Activated B cell treated with CpG ODN at 0.5 μM for 24 hours (primary cell): ENCODE results near the gene WRNIP1. TPM values are rescaled to one million over a fixed set of nuclear protein-coding genes. Genes with fewer than 3 reads are reported as not detected.

Experiments
- ATAC-seq: fragments of 200-7000 bp; cut with Tn5 transposase; one replicate; pipeline ENCODE4 v1.10.0; 2021; ENCODE audit warnings: low read depth, mild to moderate bottlenecking, moderate library complexity
- CTCF ChIA-PET: fragments of 350-600 bp; sonication (Branson Sonifier 250); formaldehyde crosslinking; loops from one replicate; lab custom pipeline; 2021; ENCODE audit warnings: antibody characterized with exemption; lab: Charles Lee
- POLR2A ChIA-PET: fragments of 350-600 bp; sonication (Branson Sonifier 250); formaldehyde crosslinking; loops from one replicate; lab custom pipeline; 2021; ENCODE audit warnings: antibody characterized with exemption; lab: Charles Lee
- DNase-seq: peaks from one replicate; pipeline ENCODE4 v3.0.0; 2022
- H3K27ac Mint-ChIP-seq: one replicate; pipeline ENCODE4 v1.8.0; 2020; ENCODE audit warnings: mixed read lengths
- H3K27me3 Mint-ChIP-seq: one replicate; pipeline ENCODE4 v1.8.0; 2021; ENCODE audit warnings: mixed read lengths
- H3K36me3 Mint-ChIP-seq: one replicate; pipeline ENCODE4 v1.8.0; 2021; ENCODE audit warnings: low read depth, mixed read lengths
- H3K4me1 Mint-ChIP-seq: one replicate; pipeline ENCODE4 v1.8.0; 2021; ENCODE audit warnings: mixed read lengths
- H3K4me3 Mint-ChIP-seq: one replicate; pipeline ENCODE4 v1.8.0; 2020; ENCODE audit warnings: mild to moderate bottlenecking, mixed read lengths
- H3K9me3 Mint-ChIP-seq: one replicate; pipeline ENCODE4 v1.8.0; 2020; ENCODE audit warnings: mixed read lengths
- intact Hi-C: fragments of 100-400 bp; cut with micrococcal nuclease; formaldehyde crosslinking; loops from one replicate; pipeline ENCODE4 v1.15.1; 2024
- total RNA-seq: library from RNA; stranded (reverse); gene quantifications from 2 replicates; pipeline ENCODE4 v1.2.3, GENCODE V29; 2022
- TF ChIP-seq, protein P1 (sequence below): fragments of 200-600 bp; IDR thresholded peaks from one replicate; pipeline ENCODE4 v1.8.0; 2022; ENCODE audit warnings: antibody characterized with exemption, mild to moderate bottlenecking

The WRNIP1 gene
- total RNA-seq, 1 donor from 2014 or later: 31.9 TPM

DNA sequence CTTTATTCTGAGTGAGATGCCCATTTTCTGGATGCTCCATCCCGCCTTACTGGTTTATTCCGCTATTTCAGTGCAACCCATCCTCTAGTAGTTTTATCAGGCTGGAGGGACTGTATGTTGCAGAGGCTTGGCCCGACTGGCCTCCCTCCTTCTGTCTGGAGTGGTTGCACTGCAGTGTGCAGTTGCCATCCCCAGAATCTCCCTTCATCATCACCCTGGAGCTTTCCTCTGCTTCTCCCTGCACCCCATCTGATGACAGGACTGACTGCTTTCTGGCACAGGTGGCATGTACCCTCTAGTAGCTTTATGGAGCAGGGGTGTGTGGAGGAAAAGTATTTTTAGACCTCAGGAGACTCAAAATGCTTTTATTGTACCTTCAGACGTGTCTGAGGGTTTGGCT lies 21.1 kb downstream of the WRNIP1 start:
- Mint-ChIP-seq H3K27me3 (no peaks in the 10 kb centered on the region), H3K9me3 (no peaks in the 10 kb centered on the region), H3K27ac (no peak overlapping the region), H3K36me3 (peaks cover 62% of the 10 kb centered on the region), H3K4me3 (no peak overlapping the region), H3K4me1 (peaks cover 11% of the 10 kb centered on the region)
- CTCF ChIA-PET: no interaction called here
- ATAC-seq (no peak), DNase-seq (no peak)
- intact Hi-C loops: no loop called here
- POLR2A ChIA-PET: no interaction called here
- TF ChIP-seq, protein P1, sequence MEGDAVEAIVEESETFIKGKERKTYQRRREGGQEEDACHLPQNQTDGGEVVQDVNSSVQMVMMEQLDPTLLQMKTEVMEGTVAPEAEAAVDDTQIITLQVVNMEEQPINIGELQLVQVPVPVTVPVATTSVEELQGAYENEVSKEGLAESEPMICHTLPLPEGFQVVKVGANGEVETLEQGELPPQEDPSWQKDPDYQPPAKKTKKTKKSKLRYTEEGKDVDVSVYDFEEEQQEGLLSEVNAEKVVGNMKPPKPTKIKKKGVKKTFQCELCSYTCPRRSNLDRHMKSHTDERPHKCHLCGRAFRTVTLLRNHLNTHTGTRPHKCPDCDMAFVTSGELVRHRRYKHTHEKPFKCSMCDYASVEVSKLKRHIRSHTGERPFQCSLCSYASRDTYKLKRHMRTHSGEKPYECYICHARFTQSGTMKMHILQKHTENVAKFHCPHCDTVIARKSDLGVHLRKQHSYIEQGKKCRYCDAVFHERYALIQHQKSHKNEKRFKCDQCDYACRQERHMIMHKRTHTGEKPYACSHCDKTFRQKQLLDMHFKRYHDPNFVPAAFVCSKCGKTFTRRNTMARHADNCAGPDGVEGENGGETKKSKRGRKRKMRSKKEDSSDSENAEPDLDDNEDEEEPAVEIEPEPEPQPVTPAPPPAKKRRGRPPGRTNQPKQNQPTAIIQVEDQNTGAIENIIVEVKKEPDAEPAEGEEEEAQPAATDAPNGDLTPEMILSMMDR: no peak

DNA sequence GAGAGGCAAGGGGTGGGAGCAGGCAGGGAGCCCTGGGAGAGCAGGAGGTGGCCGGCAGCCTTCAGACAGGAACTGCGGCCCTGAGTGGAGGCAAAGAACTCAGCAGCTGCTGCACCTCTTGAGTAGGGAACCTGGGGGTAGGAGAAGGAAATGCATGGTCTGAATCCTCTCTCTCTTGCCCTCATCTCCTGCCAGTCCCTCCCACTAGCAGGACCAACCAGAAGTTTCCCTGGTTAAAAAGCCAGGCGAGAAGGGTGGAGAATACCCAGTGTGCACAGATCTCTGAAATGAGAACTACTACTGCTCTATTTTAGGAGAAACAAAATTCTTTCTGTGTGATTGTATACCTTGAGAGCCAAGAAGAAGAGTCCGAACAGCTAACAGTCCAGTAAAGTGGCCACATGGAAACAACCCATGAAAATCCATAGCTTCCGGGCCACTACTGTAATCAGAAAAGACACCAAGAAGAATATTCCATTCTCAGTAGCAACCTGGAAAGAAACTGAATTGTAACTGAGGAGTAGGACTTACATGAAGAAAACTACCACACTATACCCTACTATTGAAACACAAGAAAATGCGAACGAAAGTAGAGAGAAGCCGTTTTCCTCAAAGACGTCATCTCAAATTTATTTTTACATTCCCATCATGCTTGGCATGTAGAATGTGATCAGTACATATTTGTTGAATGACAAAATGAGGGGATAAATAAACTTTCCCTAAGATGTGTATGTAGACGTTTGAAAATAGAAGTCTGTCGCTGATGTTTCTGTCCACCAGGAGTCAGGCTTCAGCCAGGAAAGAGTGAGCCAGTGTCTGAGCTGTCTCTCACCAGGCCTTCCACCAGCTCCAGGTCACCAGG lies 25.6 kb downstream of the WRNIP1 start:
- intact Hi-C loops: loop anchor here (1.0 kb wide), 6 partner anchors 50 to 262 kb away; partner anchors contain the start of gene SERPINB1
- no peaks in the 10 kb centered on the region for H3K9me3 Mint-ChIP-seq
- POLR2A ChIA-PET: interaction anchor here (0.6 to 2.3 kb wide), 12 partner anchors 25 to 263 kb away, joined by 3 to 21 read pairs (median 6); partner anchors contain the start of genes SERPINB1 and WRNIP1
- peaks cover 22% of the 10 kb centered on the region for H3K36me3 Mint-ChIP-seq
- H3K27me3 Mint-ChIP-seq: no peaks in the 10 kb centered on the region
- H3K27ac Mint-ChIP-seq: peak overlapping the region; percentile 67
- DNase-seq (no peak), ATAC-seq (peak; percentile 91)
- CTCF ChIA-PET: interaction anchor here (0.6 to 2.8 kb wide), 38 partner anchors 9 to 702 kb away, joined by 3 to 62 read pairs (median 4); partner anchors contain the start of genes NQO2, SERPINB1, SERPINB9 and WRNIP1
- TF ChIP-seq, protein P1: no peak
- peaks cover 41% of the 10 kb centered on the region for H3K4me1 Mint-ChIP-seq
- peak overlapping the region; percentile 72 for H3K4me3 Mint-ChIP-seq

DNA sequence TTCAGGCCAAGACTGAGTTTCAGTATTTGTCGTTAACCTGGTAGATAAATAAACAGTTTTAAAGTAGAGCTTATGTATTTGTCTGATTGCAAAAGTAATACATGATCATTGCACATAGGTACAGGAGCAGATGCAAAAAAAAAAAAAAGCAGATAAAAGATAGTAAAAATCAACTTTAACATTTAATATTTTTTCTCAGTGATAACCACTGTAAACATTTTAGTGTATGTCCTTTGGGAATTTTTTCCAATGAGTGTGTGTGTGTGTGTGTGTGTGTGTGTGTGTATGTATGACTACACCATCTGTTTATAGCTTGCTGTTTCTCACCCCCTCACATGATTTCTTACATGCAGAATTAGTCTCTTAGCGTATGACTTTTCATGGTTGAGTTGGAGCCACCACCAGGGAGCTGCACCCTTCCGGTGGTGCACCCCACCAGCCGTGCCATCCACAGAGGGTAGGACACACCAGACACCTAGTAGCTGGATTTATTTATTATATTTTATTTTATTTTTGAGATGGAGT lies 26.3 kb downstream of the WRNIP1 start:
- peak; percentile 57 for ATAC-seq
- TF ChIP-seq, protein P1: no peak
- intact Hi-C loops: loop anchor here (1.0 kb wide), 6 partner anchors 50 to 262 kb away; partner anchors contain the start of gene SERPINB1
- Mint-ChIP-seq H3K27ac (peak overlapping the region; percentile 67), H3K27me3 (no peaks in the 10 kb centered on the region), H3K9me3 (no peaks in the 10 kb centered on the region), H3K4me3 (peak overlapping the region; percentile 72), H3K4me1 (peaks cover 41% of the 10 kb centered on the region), H3K36me3 (peaks cover 18% of the 10 kb centered on the region)
- ChIA-PET POLR2A (interaction anchor here (0.6 to 2.3 kb wide), 15 partner anchors 16 to 262 kb away, joined by 3 to 21 read pairs (median 5); partner anchors contain the start of genes SERPINB1 and WRNIP1), CTCF (interaction anchor here (0.6 to 2.8 kb wide), 38 partner anchors 9 to 703 kb away, joined by 3 to 62 read pairs (median 4); partner anchors contain the start of genes NQO2, SERPINB1, SERPINB9 and WRNIP1)
- DNase-seq: no peak

DNA sequence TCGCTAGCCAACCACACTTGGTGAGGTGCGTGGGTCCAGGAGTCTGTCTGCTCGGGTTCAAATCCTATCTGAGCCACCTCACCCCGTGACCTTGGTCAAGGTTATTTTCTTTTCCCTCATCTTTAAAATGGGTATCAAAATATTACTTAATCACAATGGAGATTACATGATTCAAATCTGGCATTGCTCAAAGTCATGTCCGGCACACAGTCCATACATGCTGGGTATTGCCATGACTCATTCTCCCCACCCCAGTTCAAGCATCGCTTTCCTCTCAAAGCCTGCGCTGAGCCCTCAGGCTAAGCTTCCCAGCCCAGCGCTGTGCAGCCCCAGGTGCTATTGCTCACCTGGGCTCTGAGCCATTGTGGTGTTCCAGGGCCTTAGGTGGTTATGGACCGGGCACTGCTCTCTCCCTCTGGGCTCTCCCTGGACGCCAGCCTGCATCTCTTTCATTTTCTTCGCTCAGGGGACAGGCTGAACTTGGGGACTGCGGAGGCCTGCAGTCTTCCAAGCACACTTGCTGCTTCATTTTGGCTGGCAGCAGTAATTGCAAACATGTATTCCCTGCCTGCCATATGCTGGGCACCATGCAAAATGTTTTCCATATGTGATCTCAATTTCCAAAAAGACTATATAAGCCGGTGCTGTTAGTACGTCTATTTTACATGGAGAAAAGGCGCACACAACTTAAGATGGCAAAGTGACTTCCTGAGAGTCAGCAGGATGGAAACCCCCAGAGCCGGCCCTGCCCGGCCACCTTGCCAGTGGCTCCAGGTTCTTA lies 27.3 kb downstream of the WRNIP1 start:
- Mint-ChIP-seq H3K4me3 (no peak overlapping the region), H3K27me3 (no peaks in the 10 kb centered on the region), H3K4me1 (peaks cover 51% of the 10 kb centered on the region), H3K27ac (no peak overlapping the region), H3K9me3 (no peaks in the 10 kb centered on the region), H3K36me3 (peaks cover 16% of the 10 kb centered on the region)
- no peak for ATAC-seq
- CTCF ChIA-PET: interaction anchor here (1.0 to 2.8 kb wide), 14 partner anchors 13 to 279 kb away, joined by 3 to 62 read pairs (median 5); no protein-coding TSS in a partner anchor
- no peak for DNase-seq
- intact Hi-C loops: no loop called here
- POLR2A ChIA-PET: interaction anchor here (1.4 to 1.5 kb wide), 2 partner anchors 49 to 54 kb away, joined by 10 to 13 read pairs; partner anchors contain the start of gene SERPINB1
- TF ChIP-seq, protein P1: no peak
